Heart right ventricle (tissue), 16 donors: Measurements from ENCODE around the gene PCNT. TPM values are rescaled to one million over a fixed set of nuclear protein-coding genes. Genes with fewer than 3 reads are reported as not detected.
A peak's percentile ranks its signal among the peaks of the same experiment; 100 is the strongest.
"Not testable (repeated sequence)": the region's sequence is repeated elsewhere in the genome, so short reads cannot be mapped to it uniquely, and the experiment has no call there.

Experiments
- ATAC-seq, 8 donors: fragments of 200-7000 bp; cut with Tn5 transposase; one replicate each; pipeline ENCODE4 v1.9.1; 2020; ENCODE audit warnings: mild to moderate bottlenecking in 8 of 8, moderate library complexity in 8 of 8, moderate number of reproducible peaks in 1 of 8
- DNase-seq, 2 donors: peaks; one replicate each; pipeline ENCODE4 v3.0.0-alpha.2; 2020
- H3K27ac ChIP-seq, 10 donors: fragments of 200-600 bp; sonication (generic) in 2 of 10; one replicate each; pipeline versions ENCODE4 v1.5.0 to v1.8.0; 2020 to 2022; ENCODE audit warnings: mild to moderate bottlenecking in 3 of 10
- H3K27me3 ChIP-seq, 7 donors: fragments of 200-600 bp; one replicate each; pipeline ENCODE4 v1.8.0; 2021 to 2022; ENCODE audit warnings: mild to moderate bottlenecking in 2 of 7
- H3K36me3 ChIP-seq, 9 donors: fragments of 200-600 bp; sonication (generic) in 1 of 9; one replicate each; pipeline versions ENCODE4 v1.5.0 to v1.8.0; 2020 to 2022; ENCODE audit warnings: mild to moderate bottlenecking in 2 of 9
- H3K4me1 ChIP-seq, 9 donors: fragments of 200-600 bp; sonication (generic) in 1 of 9; one replicate each; pipeline versions ENCODE4 v1.5.0 to v1.8.0; 2020 to 2022; ENCODE audit warnings: mild to moderate bottlenecking in 4 of 9
- H3K4me3 ChIP-seq, 10 donors: fragments of 200-600 bp; sonication (generic) in 2 of 10; one replicate each; pipeline versions ENCODE4 v1.5.0 to v1.8.0; 2020 to 2022; ENCODE audit warnings: mild to moderate bottlenecking in 7 of 10, moderate library complexity in 2 of 10
- H3K9me3 ChIP-seq, 11 donors: fragments of 200-600 bp in 10 of 11; sonication (generic) in 2 of 11; one replicate each; pipeline versions ENCODE4 v1.5.0 to v1.8.0; 2013 to 2022; ENCODE audit warnings: mild to moderate bottlenecking in 2 of 11, control low read depth in 1 of 11, moderate library complexity in 1 of 11
- WGBS, 2 donors: extraction: QIAGEN DNeasy Blood & Tissue Kit; methylation state at CpG; one replicate each; pipeline ENCODE4 v1.1.7; 2013; ENCODE audit warnings: inconsistent platforms in 1 of 2; 5-methylcytosine and 5-hydroxymethylcytosine counted together
- intact Hi-C, 10 donors: fragments of 100-400 bp; cut with DNase I; formaldehyde crosslinking; loops; one replicate each; pipeline versions ENCODE4 v1.11.1 to v1.14.2; 2022
- polyA plus RNA-seq, 2 donors: library from polyadenylated mRNA; stranded (reverse); fragments of 200-250 nt; gene quantifications; one replicate each; pipeline ENCODE4 v1.2.3, GENCODE V29; 2013
- total RNA-seq, 10 donors: library from RNA; stranded (reverse); fragmentation: NEBNext Ultra II Directional in 3 of 10; extraction: Animal tissue kit (Norgen Biotek cat#: 25700) in 3 of 10; gene quantifications; one replicate each; pipeline versions ENCODE4 v1.2.1 to v1.2.4, GENCODE V29; 2021 to 2023
- TF ChIP-seq, protein P1 (sequence below), 9 donors: fragments of 200-600 bp; sonication (generic) in 2 of 9; IDR thresholded peaks; one replicate each; pipeline versions ENCODE4 v1.5.0 to v1.8.0; 2021 to 2022; ENCODE audit warnings: antibody characterized with exemption in 9 of 9, mild to moderate bottlenecking in 5 of 9, moderate library complexity in 1 of 9
- donor health status: Arrhythmogenic right ventricular cardiomyopathy.
- donor health status: ischemic (EF 13 %, LVEDD 7.1; RV severe dilation, severe dysfunction).
- donor health status: healthy with polysubstance abuse.
- donor health status: DM: no; HTN: yes; CAD: no.
- donor health status: DM: no; HTN: no; CAD: no.
- donor health status: ischemic (EF 25% LVEDD 6.9; RV normal size, moderate dysfunction).
- donor health status: ischemic (EF 25% LVEDD 5.7; RV mildly dilated, moderate dysfunction).
- donor health status: healthy.
- donor health status: DM: yes; HTN: yes; CAD: no.
- donor health status: Ischemic cardiomyopathy.
- donor health status: ischemic (EF 35%, LVEDD 5.7; RV mildly dilated, moderate dysfunction).
- donor health status: nonischemic (EF 11% LVEDD 7.7; RV severe dilation, severe dysfunction).
- donor health status: DM: yes; HTN: yes; CAD: no.
- donor health status: PGD.
- donor health status: ischemic (EF 29% LVEDD 5.4; RV normal size, mild dysfunction).
- donor health status: nonischemic (EF 23%, LVEDD 6.1; RV moderate dilation, normal function).

Gene PCNT
- total and polyA plus RNA-seq, 12 donors: 17.5 to 58.6 (median 26.9) TPM

GRCh38 chr21:46431448-46431847 lies 107.5 kb downstream of the PCNT start:
- intact Hi-C loops: loop anchor here in 1 of 10 donors (10.0 kb wide), 1 partner anchor 167 kb away; no protein-coding TSS in a partner anchor
- H3K27ac ChIP-seq: no peak overlapping the region
- TF ChIP-seq, protein P1, sequence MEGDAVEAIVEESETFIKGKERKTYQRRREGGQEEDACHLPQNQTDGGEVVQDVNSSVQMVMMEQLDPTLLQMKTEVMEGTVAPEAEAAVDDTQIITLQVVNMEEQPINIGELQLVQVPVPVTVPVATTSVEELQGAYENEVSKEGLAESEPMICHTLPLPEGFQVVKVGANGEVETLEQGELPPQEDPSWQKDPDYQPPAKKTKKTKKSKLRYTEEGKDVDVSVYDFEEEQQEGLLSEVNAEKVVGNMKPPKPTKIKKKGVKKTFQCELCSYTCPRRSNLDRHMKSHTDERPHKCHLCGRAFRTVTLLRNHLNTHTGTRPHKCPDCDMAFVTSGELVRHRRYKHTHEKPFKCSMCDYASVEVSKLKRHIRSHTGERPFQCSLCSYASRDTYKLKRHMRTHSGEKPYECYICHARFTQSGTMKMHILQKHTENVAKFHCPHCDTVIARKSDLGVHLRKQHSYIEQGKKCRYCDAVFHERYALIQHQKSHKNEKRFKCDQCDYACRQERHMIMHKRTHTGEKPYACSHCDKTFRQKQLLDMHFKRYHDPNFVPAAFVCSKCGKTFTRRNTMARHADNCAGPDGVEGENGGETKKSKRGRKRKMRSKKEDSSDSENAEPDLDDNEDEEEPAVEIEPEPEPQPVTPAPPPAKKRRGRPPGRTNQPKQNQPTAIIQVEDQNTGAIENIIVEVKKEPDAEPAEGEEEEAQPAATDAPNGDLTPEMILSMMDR (IDR thresholded peaks at IDR 0.05): no peak
- peaks cover 0 to 98% (median 41%) of the 10 kb centered on the region in 9 donors for H3K36me3 ChIP-seq
- H3K9me3 ChIP-seq: no peaks in the 10 kb centered on the region
- no peaks in the 10 kb centered on the region for H3K4me1 ChIP-seq
- no peak for ATAC-seq
- H3K27me3 ChIP-seq: no peaks in the 10 kb centered on the region
- H3K4me3 ChIP-seq: no peak overlapping the region
- 93 to 94% methylated on average over 21 of the region's 21 CpGs for WGBS, 2 donors
- DNase-seq: no peak

GRCh38 chr21:46431884-46432488 lies 108.0 kb downstream of the PCNT start:
- Histone ChIP-seq H3K27me3 (no peaks in the 10 kb centered on the region), H3K4me1 (no peaks in the 10 kb centered on the region), H3K36me3 (peaks cover 0 to 98% (median 47%) of the 10 kb centered on the region in 9 donors), H3K27ac (no peak overlapping the region), H3K4me3 (no peak overlapping the region), H3K9me3 (no peaks in the 10 kb centered on the region)
- WGBS, 2 donors: 86 to 90% methylated on average over 22 of the region's 22 CpGs
- intact Hi-C loops: loop anchor here in 1 of 10 donors (10.0 kb wide), 1 partner anchor 167 kb away; no protein-coding TSS in a partner anchor
- TF ChIP-seq, protein P1 (IDR thresholded peaks at IDR 0.05): no peak
- DNase-seq (no peak), ATAC-seq (peak in 1 of 8 donors; percentile 18)

GRCh38 chr21:46433116-46433515 lies 109.2 kb downstream of the PCNT start:
- H3K27me3 ChIP-seq, H3K27ac ChIP-seq, H3K4me3 ChIP-seq, DNase-seq, ATAC-seq, H3K4me1 ChIP-seq, H3K9me3 ChIP-seq: not testable (repeated sequence)
- WGBS, 2 donors: 91 to 94% methylated on average over 11 of the region's 11 CpGs
- peaks cover 3 to 98% (median 53%) of the 10 kb centered on the region in 9 donors for H3K36me3 ChIP-seq
- intact Hi-C loops: loop anchor here in 1 of 10 donors (10.0 kb wide), 1 partner anchor 168 kb away; no protein-coding TSS in a partner anchor

DNA sequence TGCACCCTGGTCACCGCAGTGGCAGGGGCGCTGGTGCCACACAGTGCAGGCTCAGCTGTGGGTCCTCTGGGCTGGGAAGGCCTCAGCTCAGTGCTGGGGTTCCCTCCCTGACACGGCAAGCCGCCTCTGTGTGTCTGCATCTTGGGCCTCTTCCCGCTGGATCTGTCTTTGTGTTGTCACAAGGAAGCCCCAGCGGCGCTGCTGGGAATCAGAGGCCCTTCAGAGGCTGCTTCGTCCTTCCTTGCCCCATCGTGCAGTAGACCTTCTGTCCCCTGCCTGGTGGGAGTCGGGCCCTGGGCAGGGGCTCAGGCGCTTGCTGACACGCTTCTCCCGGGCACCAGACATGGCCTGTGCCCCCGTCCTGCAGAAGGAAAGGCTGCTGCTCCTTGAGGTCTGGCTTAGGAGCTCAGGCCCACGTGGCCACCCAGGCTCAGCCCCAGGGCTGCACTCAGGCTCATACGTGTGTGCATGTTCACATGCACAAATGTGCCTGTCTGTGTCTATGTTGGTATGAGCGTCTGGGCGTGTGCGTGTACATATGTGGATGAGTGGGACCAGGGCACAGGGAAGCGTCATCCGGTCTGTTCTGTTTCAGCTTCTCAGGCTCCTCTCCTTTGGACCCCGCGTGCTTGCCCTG lies 110.5 kb downstream of the PCNT start:
- Histone ChIP-seq H3K27ac (no peak overlapping the region), H3K36me3 (peaks cover 0 to 100% (median 58%) of the 10 kb centered on the region in 9 donors), H3K4me1 (no peaks in the 10 kb centered on the region), H3K27me3 (no peaks in the 10 kb centered on the region), H3K4me3 (no peak overlapping the region), H3K9me3 (no peaks in the 10 kb centered on the region)
- peak in 1 of 8 donors; percentile 20 for ATAC-seq
- 95% methylated on average over 23 of the region's 23 CpGs for WGBS, 2 donors
- no peak for DNase-seq
- TF ChIP-seq, protein P1 (IDR thresholded peaks at IDR 0.05): no peak
- intact Hi-C loops: loop anchor here in 1 of 10 donors (10.0 kb wide), 1 partner anchor 170 kb away; no protein-coding TSS in a partner anchor
